ENCODE data around the gene NEDD4L.
"Not testable (repeated sequence)": the region's sequence is repeated elsewhere in the genome, so short reads cannot be mapped to it uniquely, and the experiment has no call there.

NEDD4L gene

GRCh38 chr18:58417752-58418151, 373.7 kb downstream of the NEDD4L start:
- no peak overlapping the region for H3K9ac ChIP-seq (ENCODE audit: low read depth in 1 of 2, low read length in 2 of 2)
- H3K4me1 ChIP-seq (ENCODE audit: control insufficient read depth in 1 of 2, insufficient read depth in 2 of 2, low read length in 2 of 2) = peaks cover 12 to 17% of the 10 kb centered on the region in 2 donors
- no peaks in the 10 kb centered on the region for H3K9me3 ChIP-seq (ENCODE audit: control insufficient read depth in 1 of 2, low read length in 2 of 2)
- no peaks in the 10 kb centered on the region for H3K27me3 ChIP-seq (ENCODE audit: control insufficient read depth in 1 of 2, insufficient read depth in 2 of 2, low read length in 2 of 2)
- H3K4me3 ChIP-seq (ENCODE audit: low read depth in 1 of 2, low read length in 2 of 2) = no peak overlapping the region
- no peaks in the 10 kb centered on the region for H3K36me3 ChIP-seq (ENCODE audit: control insufficient read depth in 1 of 2, insufficient read depth in 2 of 2, low read length in 2 of 2)
- H3K27ac ChIP-seq (ENCODE audit: low read depth, low read length) = no peak overlapping the region

- Histone ChIP-seq H3K36me3 (ENCODE audit: control insufficient read depth in 1 of 2, insufficient read depth in 2 of 2, low read length in 2 of 2) (no peaks in the 10 kb centered on the region), H3K9ac (ENCODE audit: low read depth in 1 of 2, low read length in 2 of 2) (no peak overlapping the region), H3K27me3 (ENCODE audit: control insufficient read depth in 1 of 2, insufficient read depth in 2 of 2, low read length in 2 of 2) (no peaks in the 10 kb centered on the region), H3K27ac (ENCODE audit: low read depth, low read length) (no peak overlapping the region), H3K9me3 (ENCODE audit: control insufficient read depth in 1 of 2, low read length in 2 of 2) (no peaks in the 10 kb centered on the region), H3K4me3 (ENCODE audit: low read depth in 1 of 2, low read length in 2 of 2) (no peak overlapping the region), H3K4me1 (ENCODE audit: control insufficient read depth in 1 of 2, insufficient read depth in 2 of 2, low read length in 2 of 2) (peaks cover 12 to 13% of the 10 kb centered on the region in 2 donors)
Observed at GRCh38 chr18:58418361-58418760, 374.3 kb downstream of the NEDD4L start.

- no peak overlapping the region for H3K9ac ChIP-seq (ENCODE audit: low read depth in 1 of 2, low read length in 2 of 2)
- H3K4me3 ChIP-seq (ENCODE audit: low read depth in 1 of 2, low read length in 2 of 2) = no peak overlapping the region
- H3K27me3 ChIP-seq (ENCODE audit: control insufficient read depth in 1 of 2, insufficient read depth in 2 of 2, low read length in 2 of 2) = no peaks in the 10 kb centered on the region
- no peak overlapping the region for H3K27ac ChIP-seq (ENCODE audit: low read depth, low read length)
- H3K4me1 ChIP-seq (ENCODE audit: control insufficient read depth in 1 of 2, insufficient read depth in 2 of 2, low read length in 2 of 2) = no peaks in the 10 kb centered on the region
- H3K36me3 ChIP-seq (ENCODE audit: control insufficient read depth in 1 of 2, insufficient read depth in 2 of 2, low read length in 2 of 2) = no peaks in the 10 kb centered on the region
- no peaks in the 10 kb centered on the region for H3K9me3 ChIP-seq (ENCODE audit: control insufficient read depth in 1 of 2, low read length in 2 of 2)
Observed at GRCh38 chr18:58419587-58420199, 375.7 kb downstream of the NEDD4L start.

GRCh38 chr18:58426611-58427010, 382.6 kb downstream of the NEDD4L start:
- Histone ChIP-seq H3K27me3 (ENCODE audit: control insufficient read depth in 1 of 2, insufficient read depth in 2 of 2, low read length in 2 of 2) (no peaks in the 10 kb centered on the region), H3K27ac (ENCODE audit: low read depth, low read length) (no peak overlapping the region), H3K36me3 (ENCODE audit: control insufficient read depth in 1 of 2, insufficient read depth in 2 of 2, low read length in 2 of 2) (no peaks in the 10 kb centered on the region), H3K4me1 (ENCODE audit: control insufficient read depth in 1 of 2, insufficient read depth in 2 of 2, low read length in 2 of 2) (peaks cover 0 to 6% of the 10 kb centered on the region in 2 donors), H3K9ac (ENCODE audit: low read depth in 1 of 2, low read length in 2 of 2) (no peak overlapping the region), H3K9me3 (ENCODE audit: control insufficient read depth in 1 of 2, low read length in 2 of 2) (no peaks in the 10 kb centered on the region), H3K4me3 (ENCODE audit: low read depth in 1 of 2, low read length in 2 of 2) (no peak overlapping the region)

GRCh38 chr18:58427321-58427720, 383.3 kb downstream of the NEDD4L start:
- H3K27me3 ChIP-seq (ENCODE audit: control insufficient read depth in 1 of 2, insufficient read depth in 2 of 2, low read length in 2 of 2) = no peaks in the 10 kb centered on the region
- H3K4me3 ChIP-seq (ENCODE audit: low read depth in 1 of 2, low read length in 2 of 2) = no peak overlapping the region
- no peak overlapping the region for H3K9ac ChIP-seq (ENCODE audit: low read depth in 1 of 2, low read length in 2 of 2)
- no peak overlapping the region for H3K27ac ChIP-seq (ENCODE audit: low read depth, low read length)
- H3K9me3 ChIP-seq (ENCODE audit: control insufficient read depth in 1 of 2, low read length in 2 of 2) = no peaks in the 10 kb centered on the region
- peaks cover 0 to 6% of the 10 kb centered on the region in 2 donors for H3K4me1 ChIP-seq (ENCODE audit: control insufficient read depth in 1 of 2, insufficient read depth in 2 of 2, low read length in 2 of 2)
- H3K36me3 ChIP-seq (ENCODE audit: control insufficient read depth in 1 of 2, insufficient read depth in 2 of 2, low read length in 2 of 2) = no peaks in the 10 kb centered on the region

- no peaks in the 10 kb centered on the region for H3K9me3 ChIP-seq (ENCODE audit: control insufficient read depth in 1 of 2, low read length in 2 of 2)
- H3K4me3 ChIP-seq (ENCODE audit: low read depth in 1 of 2, low read length in 2 of 2) = no peak overlapping the region
- no peak overlapping the region for H3K9ac ChIP-seq (ENCODE audit: low read depth in 1 of 2, low read length in 2 of 2)
- no peak overlapping the region for H3K27ac ChIP-seq (ENCODE audit: low read depth, low read length)
- peaks cover 0 to 6% of the 10 kb centered on the region in 2 donors for H3K4me1 ChIP-seq (ENCODE audit: control insufficient read depth in 1 of 2, insufficient read depth in 2 of 2, low read length in 2 of 2)
- no peaks in the 10 kb centered on the region for H3K36me3 ChIP-seq (ENCODE audit: control insufficient read depth in 1 of 2, insufficient read depth in 2 of 2, low read length in 2 of 2)
- H3K27me3 ChIP-seq (ENCODE audit: control insufficient read depth in 1 of 2, insufficient read depth in 2 of 2, low read length in 2 of 2) = no peaks in the 10 kb centered on the region
Observed at GRCh38 chr18:58429442-58429841, 385.4 kb downstream of the NEDD4L start.

- Histone ChIP-seq H3K27me3 (ENCODE audit: control insufficient read depth in 1 of 2, insufficient read depth in 2 of 2, low read length in 2 of 2) (no peaks in the 10 kb centered on the region), H3K4me1 (ENCODE audit: control insufficient read depth in 1 of 2, insufficient read depth in 2 of 2, low read length in 2 of 2) (peaks cover 0 to 6% of the 10 kb centered on the region in 2 donors), H3K27ac (ENCODE audit: low read depth, low read length) (no peak overlapping the region), H3K9ac (ENCODE audit: low read depth in 1 of 2, low read length in 2 of 2) (no peak overlapping the region), H3K4me3 (ENCODE audit: low read depth in 1 of 2, low read length in 2 of 2) (no peak overlapping the region), H3K36me3 (ENCODE audit: control insufficient read depth in 1 of 2, insufficient read depth in 2 of 2, low read length in 2 of 2) (no peaks in the 10 kb centered on the region), H3K9me3 (ENCODE audit: control insufficient read depth in 1 of 2, low read length in 2 of 2) (no peaks in the 10 kb centered on the region)
Observed at GRCh38 chr18:58431215-58431614, 387.2 kb downstream of the NEDD4L start.

GRCh38 chr18:58432050-58432727, 388.2 kb downstream of the NEDD4L start:
- no peak overlapping the region for H3K9ac ChIP-seq (ENCODE audit: low read depth in 1 of 2, low read length in 2 of 2)
- H3K9me3 ChIP-seq (ENCODE audit: control insufficient read depth in 1 of 2, low read length in 2 of 2) = no peaks in the 10 kb centered on the region
- H3K4me3 ChIP-seq (ENCODE audit: low read depth in 1 of 2, low read length in 2 of 2) = no peak overlapping the region
- peaks cover 0 to 6% of the 10 kb centered on the region in 2 donors for H3K4me1 ChIP-seq (ENCODE audit: control insufficient read depth in 1 of 2, insufficient read depth in 2 of 2, low read length in 2 of 2)
- no peaks in the 10 kb centered on the region for H3K36me3 ChIP-seq (ENCODE audit: control insufficient read depth in 1 of 2, insufficient read depth in 2 of 2, low read length in 2 of 2)
- no peak overlapping the region for H3K27ac ChIP-seq (ENCODE audit: low read depth, low read length)
- no peaks in the 10 kb centered on the region for H3K27me3 ChIP-seq (ENCODE audit: control insufficient read depth in 1 of 2, insufficient read depth in 2 of 2, low read length in 2 of 2)

GRCh38 chr18:58435221-58436005, 391.4 kb downstream of the NEDD4L start:
- peaks cover 5 to 14% of the 10 kb centered on the region in 2 donors for H3K4me1 ChIP-seq (ENCODE audit: control insufficient read depth in 1 of 2, insufficient read depth in 2 of 2, low read length in 2 of 2)
- not testable (repeated sequence) for H3K27me3 ChIP-seq (ENCODE audit: control insufficient read depth in 1 of 2, insufficient read depth in 2 of 2, low read length in 2 of 2); H3K9ac ChIP-seq (ENCODE audit: low read depth in 1 of 2, low read length in 2 of 2); H3K9me3 ChIP-seq (ENCODE audit: control insufficient read depth in 1 of 2, low read length in 2 of 2); H3K36me3 ChIP-seq (ENCODE audit: control insufficient read depth in 1 of 2, insufficient read depth in 2 of 2, low read length in 2 of 2); H3K27ac ChIP-seq (ENCODE audit: low read depth, low read length); H3K4me3 ChIP-seq (ENCODE audit: low read depth in 1 of 2, low read length in 2 of 2)

All from duodenal mucosa (tissue), 2 donors.